Testis (tissue), 2 donors: ENCODE measurements around the gene NBAS.

ENCODE experiments used
- POLR2A ChIP-seq: fragments of 450-650 bp; IDR thresholded peaks from one replicate; pipeline ENCODE4 v1.6.1; 2017; ENCODE audit warnings: antibody characterized with exemption, mild to moderate bottlenecking, moderate library complexity
- TF ChIP-seq, protein P1 (sequence below), 3 experiments: fragments of 450-650 bp in 2 of 3; fragments of 200-600 bp in 1 of 3; sonication (generic) in 1 of 3; IDR thresholded peaks; one replicate each; pipeline ENCODE4 v1.5.1; 2016 to 2019; ENCODE audit warnings: antibody characterized with exemption in 3 of 3, mild to moderate bottlenecking in 2 of 3, moderate library complexity in 1 of 3

DNA sequence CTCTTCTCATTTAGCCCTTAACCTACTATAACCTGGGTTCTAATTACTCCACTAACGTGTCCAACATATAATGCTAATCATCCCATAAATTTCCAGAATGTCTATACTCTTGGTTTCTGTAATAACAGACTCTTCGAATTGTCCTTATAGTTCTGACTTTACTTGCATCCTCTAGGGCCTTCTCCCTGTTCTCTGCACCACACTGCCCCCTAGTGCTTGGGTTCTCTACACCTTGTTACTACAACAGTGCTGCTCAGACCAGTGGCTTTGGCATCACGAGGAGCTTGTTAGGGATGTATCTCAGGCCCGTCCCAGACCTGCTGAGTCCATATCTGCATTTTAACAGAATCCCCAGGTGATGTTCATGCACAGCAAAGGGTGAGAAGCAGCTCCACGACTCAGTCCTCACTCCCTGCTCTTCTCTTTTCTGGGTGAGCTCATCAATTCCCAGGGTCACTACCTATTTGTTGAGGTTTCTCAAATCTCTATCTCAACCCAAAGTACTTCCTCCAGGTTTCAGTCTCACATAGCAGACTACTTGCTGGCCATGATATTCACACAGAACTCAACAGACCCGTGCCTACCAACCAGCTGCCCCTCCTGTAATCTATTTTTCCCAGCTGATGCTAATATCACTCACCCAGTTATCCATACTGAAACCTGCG, 16.1 kb upstream of the NBAS start:
- TF ChIP-seq POLR2A, result no peak
- TF ChIP-seq, protein P1, sequence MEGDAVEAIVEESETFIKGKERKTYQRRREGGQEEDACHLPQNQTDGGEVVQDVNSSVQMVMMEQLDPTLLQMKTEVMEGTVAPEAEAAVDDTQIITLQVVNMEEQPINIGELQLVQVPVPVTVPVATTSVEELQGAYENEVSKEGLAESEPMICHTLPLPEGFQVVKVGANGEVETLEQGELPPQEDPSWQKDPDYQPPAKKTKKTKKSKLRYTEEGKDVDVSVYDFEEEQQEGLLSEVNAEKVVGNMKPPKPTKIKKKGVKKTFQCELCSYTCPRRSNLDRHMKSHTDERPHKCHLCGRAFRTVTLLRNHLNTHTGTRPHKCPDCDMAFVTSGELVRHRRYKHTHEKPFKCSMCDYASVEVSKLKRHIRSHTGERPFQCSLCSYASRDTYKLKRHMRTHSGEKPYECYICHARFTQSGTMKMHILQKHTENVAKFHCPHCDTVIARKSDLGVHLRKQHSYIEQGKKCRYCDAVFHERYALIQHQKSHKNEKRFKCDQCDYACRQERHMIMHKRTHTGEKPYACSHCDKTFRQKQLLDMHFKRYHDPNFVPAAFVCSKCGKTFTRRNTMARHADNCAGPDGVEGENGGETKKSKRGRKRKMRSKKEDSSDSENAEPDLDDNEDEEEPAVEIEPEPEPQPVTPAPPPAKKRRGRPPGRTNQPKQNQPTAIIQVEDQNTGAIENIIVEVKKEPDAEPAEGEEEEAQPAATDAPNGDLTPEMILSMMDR (IDR thresholded peaks at IDR 0.05), result peak; percentile 48 to 75 (median 73)
